GM18870 (cell line): Measurements from ENCODE around the gene OSBP2.

Experiments
- ATAC-seq: cut with Tn5 transposase; IDR thresholded peaks from one replicate; pipeline ENCODE4 v1.9.1; 2021; ENCODE audit warnings: moderate library complexity; ENCODE audit not compliant: unreplicated experiment

The OSBP2 gene

GRCh38 chr22:30890686-30891442, 196.2 kb downstream of the OSBP2 start:
- ATAC-seq: no peak

DNA sequence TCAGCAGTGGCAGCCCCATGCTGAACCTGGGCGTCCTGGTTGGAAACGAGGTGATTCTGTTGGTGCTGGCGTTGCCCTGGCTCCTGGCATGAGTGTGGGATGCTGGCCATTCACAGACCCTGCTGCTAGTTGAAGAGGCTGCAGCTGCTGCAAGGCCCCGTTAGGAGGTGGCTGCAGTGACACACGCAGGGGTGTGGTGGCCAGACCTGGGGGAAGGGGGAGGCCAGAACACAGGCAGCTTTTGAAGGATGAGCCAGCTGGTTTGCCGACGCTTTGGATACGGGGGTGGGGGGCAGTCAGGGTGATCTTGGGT, 196.7 kb downstream of the OSBP2 start:
- ATAC-seq: no peak

GRCh38 chr22:30891781-30892180, 197.1 kb downstream of the OSBP2 start:
- no peak for ATAC-seq

- ATAC-seq: no peak
These were observed 197.6 kb downstream of the OSBP2 start for GRCh38 chr22:30892286-30892685.

GRCh38 chr22:30892731-30893221, 198.1 kb downstream of the OSBP2 start:
- ATAC-seq: no peak

- ATAC-seq: no peak
These were observed 199.0 kb downstream of the OSBP2 start for GRCh38 chr22:30893434-30894370.

GRCh38 chr22:30894371-30894740, 199.7 kb downstream of the OSBP2 start:
- ATAC-seq: no peak

GRCh38 chr22:30902496-30903357, 208.1 kb downstream of the OSBP2 start:
- no peak for ATAC-seq

- ATAC-seq: no peak
These were observed 209.3 kb downstream of the OSBP2 start for GRCh38 chr22:30903876-30904460.

- no peak for ATAC-seq
These were observed 211.1 kb downstream of the OSBP2 start for GRCh38 chr22:30905696-30906341.

GRCh38 chr22:30906411-30906810, 211.7 kb downstream of the OSBP2 start:
- no peak for ATAC-seq

GRCh38 chr22:30906946-30907345, 212.3 kb downstream of the OSBP2 start:
- ATAC-seq: no peak

DNA sequence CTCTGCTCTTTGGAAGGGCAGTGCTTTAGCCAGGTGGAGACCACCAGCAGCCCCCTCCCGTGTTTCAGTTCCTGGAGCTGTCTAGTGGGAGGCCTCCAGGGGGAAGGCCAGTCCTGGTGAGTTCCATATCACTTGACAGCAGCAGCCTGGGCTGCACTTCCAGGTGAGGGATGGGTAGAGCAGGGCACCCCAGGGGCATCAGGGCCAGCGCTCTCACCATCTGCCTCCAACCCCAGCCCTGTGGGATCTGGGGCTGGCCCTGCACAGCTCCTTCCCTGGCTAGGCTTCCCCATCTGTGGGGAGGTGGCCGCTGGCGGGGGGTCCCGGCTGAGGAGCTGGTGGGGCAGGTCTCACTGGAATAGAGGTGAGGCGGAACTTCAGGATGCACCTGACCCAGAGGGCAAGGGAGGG, 213.4 kb downstream of the OSBP2 start:
- ATAC-seq: no peak

- ATAC-seq: no peak
These were observed 214.6 kb downstream of the OSBP2 start for GRCh38 chr22:30909306-30909705.

DNA sequence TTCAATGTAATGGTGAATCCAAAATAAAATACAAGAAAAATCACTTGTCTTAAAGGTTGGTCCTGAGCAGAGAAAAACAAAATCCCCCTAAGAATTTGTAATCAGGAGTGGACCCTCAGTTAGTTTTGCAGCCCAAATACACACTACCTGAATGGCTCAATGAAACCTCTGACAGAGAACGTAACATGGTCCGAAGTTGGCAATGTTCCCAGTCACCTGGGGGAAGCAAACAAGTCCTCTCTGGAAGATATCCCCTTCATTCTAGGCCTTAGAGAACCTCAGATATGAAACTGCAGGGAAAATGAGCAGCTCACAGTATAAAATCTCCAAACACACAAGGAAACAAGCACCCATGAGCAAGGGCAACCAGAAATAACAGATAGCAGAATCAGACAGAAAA, 215.7 kb downstream of the OSBP2 start:
- no peak for ATAC-seq

GRCh38 chr22:30918761-30919160, 224.1 kb downstream of the OSBP2 start:
- ATAC-seq: no peak

- no peak for ATAC-seq
These were observed 225.3 kb downstream of the OSBP2 start for GRCh38 chr22:30919973-30920372.

GRCh38 chr22:30920407-30920806, 225.7 kb downstream of the OSBP2 start:
- no peak for ATAC-seq

- ATAC-seq: no peak
These were observed 226.4 kb downstream of the OSBP2 start for GRCh38 chr22:30921108-30921507.

DNA sequence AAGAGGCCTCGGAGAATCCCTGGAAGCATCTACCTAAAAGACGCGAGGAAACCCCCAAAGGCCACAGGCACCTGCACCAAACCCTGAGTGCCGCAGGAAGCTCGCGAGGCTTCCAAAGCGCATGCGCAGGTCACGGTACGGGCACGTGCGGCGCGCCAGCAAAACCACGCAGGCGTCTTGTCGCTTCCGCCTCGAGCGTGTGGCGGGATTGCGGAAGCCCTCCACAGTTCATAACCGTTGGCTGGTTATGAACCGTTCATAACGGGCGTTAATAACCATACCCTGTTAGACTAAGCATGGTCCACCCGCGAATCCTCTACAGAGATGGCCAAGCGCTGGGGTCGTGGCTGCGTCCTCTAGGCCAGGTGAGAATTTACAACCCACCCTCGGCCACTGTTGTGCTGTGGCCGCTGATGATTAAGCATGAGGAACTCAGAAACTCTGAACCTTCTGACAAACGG, 227.5 kb downstream of the OSBP2 start:
- ATAC-seq: no peak
